Measurements from ENCODE around the gene FLCN. TPM values are rescaled to one million over a fixed set of nuclear protein-coding genes. Genes with fewer than 3 reads are reported as not detected.

The FLCN gene
- total RNA-seq, 4 donors from 2014 or later, result 31.7 to 62.0 (median 39.2) TPM

DNA sequence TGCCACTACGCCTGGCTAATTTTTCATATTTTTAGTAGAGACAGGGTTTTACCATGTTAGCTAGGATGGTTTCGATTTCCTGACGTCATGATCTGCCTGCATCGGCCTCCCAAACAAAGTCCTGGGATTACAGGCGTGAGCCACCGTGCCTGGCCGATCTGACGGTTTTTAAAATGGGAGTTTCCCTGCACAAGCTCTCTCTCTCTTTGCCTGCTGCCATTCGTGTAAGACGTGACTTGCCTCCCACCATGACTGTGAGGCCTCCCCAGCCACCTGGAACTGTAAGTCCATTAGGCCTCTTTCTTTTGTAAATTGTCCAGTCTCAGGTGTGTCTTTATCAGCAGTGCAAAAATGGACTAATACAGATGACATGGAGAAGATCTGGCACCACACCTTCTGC lies 4.7 kb upstream of the FLCN start:
- no peak for TF ChIP-seq POLR2A (IDR thresholded peaks at IDR 0.05)
- TF ChIP-seq, protein P1, sequence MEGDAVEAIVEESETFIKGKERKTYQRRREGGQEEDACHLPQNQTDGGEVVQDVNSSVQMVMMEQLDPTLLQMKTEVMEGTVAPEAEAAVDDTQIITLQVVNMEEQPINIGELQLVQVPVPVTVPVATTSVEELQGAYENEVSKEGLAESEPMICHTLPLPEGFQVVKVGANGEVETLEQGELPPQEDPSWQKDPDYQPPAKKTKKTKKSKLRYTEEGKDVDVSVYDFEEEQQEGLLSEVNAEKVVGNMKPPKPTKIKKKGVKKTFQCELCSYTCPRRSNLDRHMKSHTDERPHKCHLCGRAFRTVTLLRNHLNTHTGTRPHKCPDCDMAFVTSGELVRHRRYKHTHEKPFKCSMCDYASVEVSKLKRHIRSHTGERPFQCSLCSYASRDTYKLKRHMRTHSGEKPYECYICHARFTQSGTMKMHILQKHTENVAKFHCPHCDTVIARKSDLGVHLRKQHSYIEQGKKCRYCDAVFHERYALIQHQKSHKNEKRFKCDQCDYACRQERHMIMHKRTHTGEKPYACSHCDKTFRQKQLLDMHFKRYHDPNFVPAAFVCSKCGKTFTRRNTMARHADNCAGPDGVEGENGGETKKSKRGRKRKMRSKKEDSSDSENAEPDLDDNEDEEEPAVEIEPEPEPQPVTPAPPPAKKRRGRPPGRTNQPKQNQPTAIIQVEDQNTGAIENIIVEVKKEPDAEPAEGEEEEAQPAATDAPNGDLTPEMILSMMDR (IDR thresholded peaks at IDR 0.05 in 4 of 5, conservative IDR thresholded peaks at IDR 0.05 in 1 of 5), result no peak
- Histone ChIP-seq H3K36me3 (peaks cover 0 to 13% of the 10 kb centered on the region in 2 donors), H3K27ac (no peak overlapping the region), H3K4me1 (peaks cover 0 to 8% of the 10 kb centered on the region in 2 donors), H3K9me3 (no peaks in the 10 kb centered on the region), H3K4me3 (no peak overlapping the region), H3K27me3 (no peaks in the 10 kb centered on the region)
- no peak for DNase-seq
- intact Hi-C loops (cut with DNase I; ENCODE audit: low total_unique reads) (no loop called here), in situ Hi-C loops (cut with MboI; ENCODE audit: low sequenced_read_pairs in 4 of 4) (no loop called here)
- no peak for ATAC-seq

- ATAC-seq, result no peak
- no peaks in the 10 kb centered on the region for H3K27me3 ChIP-seq
- intact Hi-C loops (cut with DNase I; ENCODE audit: low total_unique reads), result loop anchor here (5.0 kb wide), 2 partner anchors 352 to 542 kb away; partner anchors contain the start of gene PEMT
- H3K36me3 ChIP-seq, result no peaks in the 10 kb centered on the region
- in situ Hi-C loops (cut with MboI; ENCODE audit: low sequenced_read_pairs in 4 of 4), result no loop called here
- TF ChIP-seq, protein P1 (IDR thresholded peaks at IDR 0.05 in 4 of 5, conservative IDR thresholded peaks at IDR 0.05 in 1 of 5), result no peak
- TF ChIP-seq POLR2A (IDR thresholded peaks at IDR 0.05), result no peak
- no peak overlapping the region for H3K27ac ChIP-seq
- no peak for DNase-seq
- no peaks in the 10 kb centered on the region for H3K9me3 ChIP-seq
- no peak overlapping the region for H3K4me3 ChIP-seq
- H3K4me1 ChIP-seq, result peaks cover 13 to 20% of the 10 kb centered on the region in 2 donors
Measured at GRCh38 chr17:17239832-17240231, 2.9 kb upstream of the FLCN start.

GRCh38 chr17:17236295-17237025 lies 508 bp downstream of the FLCN start:
- Histone ChIP-seq H3K4me1 (peaks cover 24 to 41% of the 10 kb centered on the region in 2 donors), H3K27ac (peak overlapping the region; percentile 98 to 100 (median 100)), H3K36me3 (peaks cover 0 to 15% of the 10 kb centered on the region in 2 donors), H3K4me3 (peak overlapping the region; percentile 90 to 100 (median 100)), H3K9me3 (no peaks in the 10 kb centered on the region), H3K27me3 (no peaks in the 10 kb centered on the region)
- peak; percentile 46 to 72 for TF ChIP-seq POLR2A (IDR thresholded peaks at IDR 0.05)
- TF ChIP-seq, protein P1 (IDR thresholded peaks at IDR 0.05 in 4 of 5, conservative IDR thresholded peaks at IDR 0.05 in 1 of 5), result no peak
- ATAC-seq (peak; percentile 73 to 76), DNase-seq (peak; percentile 78 to 88)
- intact Hi-C loops (cut with DNase I; ENCODE audit: low total_unique reads) (loop anchor here (1.0 to 5.0 kb wide), 5 partner anchors 30 to 546 kb away; partner anchors contain the start of genes COPS3, PEMT and PLD6), in situ Hi-C loops (cut with MboI; ENCODE audit: low sequenced_read_pairs in 4 of 4) (no loop called here)

DNA sequence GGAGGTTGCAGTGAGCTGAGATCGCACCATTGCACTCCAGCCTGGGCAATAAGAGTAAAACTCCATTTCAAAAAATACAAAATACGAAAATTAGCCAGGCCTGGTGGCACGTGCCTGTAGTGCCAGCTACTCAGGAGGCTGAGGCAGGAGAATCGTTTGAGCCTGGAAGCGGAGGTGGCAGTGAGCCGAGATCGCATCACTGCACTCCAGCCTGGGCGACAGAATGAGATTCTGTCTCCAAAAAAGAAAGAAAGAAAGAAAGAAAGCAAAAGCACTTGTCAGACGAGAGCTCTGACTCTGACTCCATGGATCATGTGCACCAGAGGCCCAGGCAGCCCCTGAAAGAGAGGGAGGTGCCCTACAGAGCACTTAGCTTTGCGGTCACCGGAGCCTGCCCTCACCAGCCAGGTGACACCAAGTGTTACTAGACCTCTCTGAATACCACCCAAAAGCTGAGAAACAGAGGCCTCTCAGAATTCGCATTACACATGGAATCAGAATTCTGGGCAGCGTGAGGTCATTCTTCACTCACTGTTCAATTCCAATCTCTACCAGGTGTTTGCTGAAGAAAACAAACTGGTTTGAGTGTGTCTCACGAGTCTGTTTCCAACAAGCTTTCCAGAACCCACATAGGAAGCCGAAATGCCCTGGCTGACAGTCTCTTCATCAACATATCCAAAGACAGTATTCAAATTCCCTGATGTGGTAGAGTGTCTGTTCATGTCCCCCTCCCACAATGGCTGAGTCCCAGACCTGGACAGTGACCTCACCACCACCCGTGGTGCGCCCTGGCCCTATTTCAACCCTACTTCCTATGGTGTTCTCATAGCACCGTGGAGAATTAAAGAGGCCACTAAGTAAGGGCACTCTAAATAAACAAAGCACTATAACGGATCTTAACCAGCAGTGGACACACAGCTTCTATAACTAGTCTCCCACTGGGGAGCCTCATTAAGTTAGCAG lies 1.5 kb downstream of the FLCN start:
- in situ Hi-C loops (cut with MboI; ENCODE audit: low sequenced_read_pairs in 4 of 4), result no loop called here
- Histone ChIP-seq H3K27me3 (no peaks in the 10 kb centered on the region), H3K9me3 (no peaks in the 10 kb centered on the region), H3K4me1 (peaks cover 24 to 41% of the 10 kb centered on the region in 2 donors), H3K36me3 (peaks cover 0 to 25% of the 10 kb centered on the region in 2 donors), H3K4me3 (peak overlapping the region; percentile 90 to 100 (median 100)), H3K27ac (peak overlapping the region; percentile 98 to 100 (median 100))
- TF ChIP-seq POLR2A (IDR thresholded peaks at IDR 0.05), result no peak
- TF ChIP-seq, protein P1 (IDR thresholded peaks at IDR 0.05 in 4 of 5, conservative IDR thresholded peaks at IDR 0.05 in 1 of 5), result no peak
- DNase-seq (peak; percentile 48 to 70), ATAC-seq (peak; percentile 31 to 42)
- intact Hi-C loops (cut with DNase I; ENCODE audit: low total_unique reads), result loop anchor here (1.0 to 5.0 kb wide), 5 partner anchors 29 to 547 kb away; partner anchors contain the start of genes COPS3, PEMT and PLD6
